HepG2 (cell line): ENCODE measurements around the gene ALG9. TPM values are rescaled to one million over a fixed set of nuclear protein-coding genes. Genes with fewer than 3 reads are reported as not detected.

Source experiments
- BRCA1 ChIP-seq: sonication (generic); formaldehyde crosslinking; IDR thresholded peaks from 2 replicates; pipeline ENCODE4 v1.4.0; 2020; ENCODE audit warnings: missing genetic modification reagents
- ELF3 ChIP-seq: IDR thresholded peaks from 2 replicates; pipeline ENCODE4 v1.6.1; 2016; ENCODE audit warnings: missing genetic modification reagents, missing compliant biosample characterization
- ESRRA ChIP-seq: sonication (generic); formaldehyde crosslinking; IDR thresholded peaks from 2 replicates; pipeline ENCODE4 v1.5.1; 2020; ENCODE audit warnings: mild to moderate bottlenecking, low read depth, missing genetic modification reagents
- HCFC1 ChIP-seq: fragments of 150-350 bp; IDR thresholded peaks from 2 replicates; pipeline ENCODE4 v1.6.1; 2014; ENCODE audit warnings: low read depth, low read length
- HNF4G ChIP-seq, 2 experiments: sonication (generic) in 1 of 2; formaldehyde crosslinking in 1 of 2; IDR thresholded peaks; 2 replicates each; pipeline versions ENCODE4 v1.4.0 to v1.6.1; 2011 to 2020; ENCODE audit warnings: borderline replicate concordance in 2 of 2, low read depth in 2 of 2, mild to moderate bottlenecking in 2 of 2, low read length in 1 of 2, missing genetic modification reagents in 1 of 2, moderate library complexity in 1 of 2
- KAT8 ChIP-seq: IDR thresholded peaks from 2 replicates; pipeline ENCODE4 v1.6.1; 2016; ENCODE audit warnings: missing genetic modification reagents, missing compliant biosample characterization
- NAIF1 ChIP-seq: sonication (generic); formaldehyde crosslinking; IDR thresholded peaks from 2 replicates; pipeline ENCODE4 v1.5.0; 2020; ENCODE audit warnings: mild to moderate bottlenecking, missing genetic modification reagents, borderline replicate concordance
- NR2F2 ChIP-seq: IDR thresholded peaks from 2 replicates; pipeline ENCODE4 v1.6.1; 2012; ENCODE audit warnings: low read depth, inconsistent platforms, borderline replicate concordance
- SCMH1 ChIP-seq: sonication (generic); formaldehyde crosslinking; IDR thresholded peaks from 2 replicates; pipeline ENCODE4 v1.9.0; 2021; ENCODE audit warnings: missing genetic modification reagents, mild to moderate bottlenecking, borderline replicate concordance
- SOX6 ChIP-seq, 2 experiments: fragments of 450-650 bp in 1 of 2; sonication (generic) in 1 of 2; formaldehyde crosslinking in 1 of 2; IDR thresholded peaks; 2 replicates each; pipeline versions ENCODE4 v1.4.0 to v1.6.1; 2017 to 2020; ENCODE audit warnings: antibody characterized with exemption in 1 of 2, mild to moderate bottlenecking in 1 of 2, missing genetic modification reagents in 1 of 2
- SP2 ChIP-seq: sonication (generic); formaldehyde crosslinking; IDR thresholded peaks from 2 replicates; pipeline ENCODE4 v1.5.1; 2020; ENCODE audit warnings: mild to moderate bottlenecking, missing genetic modification reagents
- ZBTB42 ChIP-seq: sonication (generic); formaldehyde crosslinking; IDR thresholded peaks from 2 replicates; pipeline ENCODE4 v1.5.0; 2020; ENCODE audit warnings: mild to moderate bottlenecking, missing genetic modification reagents
- ZC3H4 ChIP-seq: sonication (generic); formaldehyde crosslinking; IDR thresholded peaks from 2 replicates; pipeline ENCODE4 v1.4.0; 2020; ENCODE audit warnings: missing genetic modification reagents, borderline replicate concordance
- ZFP36 ChIP-seq: fragments of 150-350 bp; IDR thresholded peaks from 2 replicates; pipeline ENCODE4 v1.6.1; 2018; ENCODE audit warnings: borderline replicate concordance, low read length, low read depth; ENCODE audit not compliant: partially characterized antibody
- ZMYM4 ChIP-seq: sonication (generic); formaldehyde crosslinking; IDR thresholded peaks from 2 replicates; pipeline ENCODE4 v1.8.1; 2023; ENCODE audit warnings: mild to moderate bottlenecking, missing genetic modification reagents
- ZNF329 ChIP-seq: sonication (generic); formaldehyde crosslinking; IDR thresholded peaks from 2 replicates; pipeline ENCODE4 v1.9.0; 2021; ENCODE audit warnings: low read depth, mild to moderate bottlenecking, missing genetic modification reagents
- ZNF552 ChIP-seq: sonication (generic); formaldehyde crosslinking; IDR thresholded peaks from 2 replicates; pipeline ENCODE4 v1.9.0; 2022; ENCODE audit warnings: missing genetic modification reagents, mild to moderate bottlenecking, borderline replicate concordance
- ZNF605 ChIP-seq: sonication (generic); formaldehyde crosslinking; IDR thresholded peaks from 2 replicates; pipeline ENCODE4 v1.8.0; 2022; ENCODE audit warnings: mild to moderate bottlenecking, missing genetic modification reagents
- polyA plus RNA-seq, 8 experiments: library from polyadenylated mRNA; depleted of rRNA in 3 of 8; stranded (reverse) in 7 of 8; unstranded in 1 of 8; fragments of >200 nt; fragmentation: Illumina TruSeq in 4 of 8; extraction: Trizol in 4 of 8; gene quantifications; 2 replicates each; pipeline versions ENCODE4 v1.2.1 to v1.2.3, GENCODE V29; 2011 to 2016; ENCODE audit warnings: low read depth in 4 of 8, missing spikeins in 1 of 8, mixed read lengths in 1 of 8; ENCODE audit not compliant: insufficient read depth in 1 of 8
- total RNA-seq, 5 experiments: library from RNA; depleted of rRNA; stranded (reverse); fragments of >200 nt; fragmentation: Illumina TruSeq; extraction: Trizol; gene quantifications; 2 replicates each; pipeline ENCODE4 v1.2.3, GENCODE V29; 2016; ENCODE audit warnings: low read depth in 1 of 5
- TF ChIP-seq, protein P1 (sequence below): sonication (generic); formaldehyde crosslinking; IDR thresholded peaks from 2 replicates; pipeline ENCODE4 v1.5.0; 2020; ENCODE audit warnings: missing genetic modification reagents
- TF ChIP-seq, protein P2 (sequence below): sonication (generic); formaldehyde crosslinking; IDR thresholded peaks from 2 replicates; pipeline ENCODE4 v1.4.0; 2020; ENCODE audit warnings: missing genetic modification reagents
- TF ChIP-seq, protein P3 (sequence below): IDR thresholded peaks from 2 replicates; pipeline ENCODE4 v1.6.1; 2012; ENCODE audit warnings: inconsistent platforms
- TF ChIP-seq, protein P4 (sequence below): sonication (generic); formaldehyde crosslinking; IDR thresholded peaks from 2 replicates; pipeline ENCODE4 v1.4.0; 2020; ENCODE audit warnings: mild to moderate bottlenecking, missing genetic modification reagents
- TF ChIP-seq, protein P5 (sequence below): sonication (generic); formaldehyde crosslinking; IDR thresholded peaks from 2 replicates; pipeline ENCODE4 v1.5.0; 2020; ENCODE audit warnings: missing genetic modification reagents

The ALG9 gene
- total and polyA plus RNA-seq, 2 of the 13 experiments (the other 11 are each of a cell fraction or from before 2014, with no cell fraction given) = 39.4 to 40.6 TPM

DNA sequence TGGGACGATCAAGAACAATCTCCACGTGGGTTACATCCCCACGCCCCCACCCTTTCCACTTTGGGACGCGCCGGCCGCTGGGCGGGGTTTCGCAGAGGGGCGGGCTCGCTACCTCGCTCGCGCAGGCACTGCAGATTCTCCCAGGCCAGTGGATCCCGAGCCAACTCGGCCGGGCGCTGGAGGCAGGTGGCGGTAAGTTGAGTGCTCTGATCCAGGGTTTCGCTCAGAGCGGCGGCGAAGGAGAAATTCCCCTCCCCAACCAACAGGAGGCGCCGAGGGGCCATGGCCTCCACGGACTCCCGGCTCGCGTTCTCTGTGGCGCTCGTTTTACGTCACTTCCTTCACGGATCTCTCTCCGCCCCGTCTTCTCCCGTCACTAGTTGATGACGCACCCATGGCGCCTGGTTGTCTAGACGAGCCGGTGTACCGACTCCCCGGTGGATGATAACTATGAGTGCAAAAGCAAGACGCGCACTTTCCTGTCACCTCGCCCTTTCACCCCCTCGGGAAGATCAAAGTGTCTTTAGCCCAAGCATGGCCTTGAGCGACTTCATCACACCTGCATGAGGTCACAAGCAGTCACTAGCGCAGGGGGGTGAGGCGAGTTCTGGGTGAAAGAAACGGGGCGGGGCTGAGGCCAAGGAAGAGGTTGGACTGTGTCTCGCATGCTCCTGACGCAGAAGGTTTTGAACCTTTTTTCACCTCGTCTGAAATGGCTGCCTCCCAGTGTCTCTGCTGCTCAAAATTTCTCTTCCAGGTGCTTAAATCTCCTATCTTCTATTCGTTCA is 7.7 kb upstream of the ALG9 start, which contains the start of the genes CFAP68 and FDXACB1 (continued):
- TF ChIP-seq, protein P1, sequence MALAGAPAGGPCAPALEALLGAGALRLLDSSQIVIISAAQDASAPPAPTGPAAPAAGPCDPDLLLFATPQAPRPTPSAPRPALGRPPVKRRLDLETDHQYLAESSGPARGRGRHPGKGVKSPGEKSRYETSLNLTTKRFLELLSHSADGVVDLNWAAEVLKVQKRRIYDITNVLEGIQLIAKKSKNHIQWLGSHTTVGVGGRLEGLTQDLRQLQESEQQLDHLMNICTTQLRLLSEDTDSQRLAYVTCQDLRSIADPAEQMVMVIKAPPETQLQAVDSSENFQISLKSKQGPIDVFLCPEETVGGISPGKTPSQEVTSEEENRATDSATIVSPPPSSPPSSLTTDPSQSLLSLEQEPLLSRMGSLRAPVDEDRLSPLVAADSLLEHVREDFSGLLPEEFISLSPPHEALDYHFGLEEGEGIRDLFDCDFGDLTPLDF (CRISPR knock-in tag) = peak; percentile 74
- TF ChIP-seq ESRRA (peak; percentile 51; the same call in 1 of the 2 replicates), ZBTB42 (no peak), KAT8 (CRISPR knock-in tag) (peak; percentile 99), BRCA1 (CRISPR knock-in tag) (no peak), SP2 (peak; percentile 57), ZNF552 (no peak), ZNF605 (CRISPR knock-in tag) (peak; percentile 97), ELF3 (CRISPR knock-in tag) (peak; percentile 53; the same call in 1 of the 2 replicates), HCFC1 (peak; percentile 70), SOX6 (IDR thresholded peaks at IDR 0.05) (no peak), SOX6 (CRISPR knock-in tag; IDR thresholded peaks at IDR 0.05) (peak; percentile 83), ZC3H4 (CRISPR knock-in tag) (no peak), SCMH1 (CRISPR knock-in tag) (no peak), NR2F2 (peak; percentile 54; the same call in 1 of the 2 replicates), ZMYM4 (peak; percentile 100), ZNF329 (CRISPR knock-in tag) (peak; percentile 84), HNF4G (IDR thresholded peaks at IDR 0.05; ENCODE audit: borderline replicate concordance, low read depth, low read length) (no peak), HNF4G (CRISPR knock-in tag; IDR thresholded peaks at IDR 0.05; ENCODE audit: borderline replicate concordance, low read depth) (peak; percentile 30; the same call in 1 of the 2 replicates), NAIF1 (no peak), ZFP36 (no peak)
- TF ChIP-seq, protein P2, sequence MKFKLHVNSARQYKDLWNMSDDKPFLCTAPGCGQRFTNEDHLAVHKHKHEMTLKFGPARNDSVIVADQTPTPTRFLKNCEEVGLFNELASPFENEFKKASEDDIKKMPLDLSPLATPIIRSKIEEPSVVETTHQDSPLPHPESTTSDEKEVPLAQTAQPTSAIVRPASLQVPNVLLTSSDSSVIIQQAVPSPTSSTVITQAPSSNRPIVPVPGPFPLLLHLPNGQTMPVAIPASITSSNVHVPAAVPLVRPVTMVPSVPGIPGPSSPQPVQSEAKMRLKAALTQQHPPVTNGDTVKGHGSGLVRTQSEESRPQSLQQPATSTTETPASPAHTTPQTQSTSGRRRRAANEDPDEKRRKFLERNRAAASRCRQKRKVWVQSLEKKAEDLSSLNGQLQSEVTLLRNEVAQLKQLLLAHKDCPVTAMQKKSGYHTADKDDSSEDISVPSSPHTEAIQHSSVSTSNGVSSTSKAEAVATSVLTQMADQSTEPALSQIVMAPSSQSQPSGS (CRISPR knock-in tag) = peak; percentile 53
- TF ChIP-seq, protein P3, sequence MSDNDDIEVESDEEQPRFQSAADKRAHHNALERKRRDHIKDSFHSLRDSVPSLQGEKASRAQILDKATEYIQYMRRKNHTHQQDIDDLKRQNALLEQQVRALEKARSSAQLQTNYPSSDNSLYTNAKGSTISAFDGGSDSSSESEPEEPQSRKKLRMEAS = peak; percentile 76
- TF ChIP-seq, protein P4, sequence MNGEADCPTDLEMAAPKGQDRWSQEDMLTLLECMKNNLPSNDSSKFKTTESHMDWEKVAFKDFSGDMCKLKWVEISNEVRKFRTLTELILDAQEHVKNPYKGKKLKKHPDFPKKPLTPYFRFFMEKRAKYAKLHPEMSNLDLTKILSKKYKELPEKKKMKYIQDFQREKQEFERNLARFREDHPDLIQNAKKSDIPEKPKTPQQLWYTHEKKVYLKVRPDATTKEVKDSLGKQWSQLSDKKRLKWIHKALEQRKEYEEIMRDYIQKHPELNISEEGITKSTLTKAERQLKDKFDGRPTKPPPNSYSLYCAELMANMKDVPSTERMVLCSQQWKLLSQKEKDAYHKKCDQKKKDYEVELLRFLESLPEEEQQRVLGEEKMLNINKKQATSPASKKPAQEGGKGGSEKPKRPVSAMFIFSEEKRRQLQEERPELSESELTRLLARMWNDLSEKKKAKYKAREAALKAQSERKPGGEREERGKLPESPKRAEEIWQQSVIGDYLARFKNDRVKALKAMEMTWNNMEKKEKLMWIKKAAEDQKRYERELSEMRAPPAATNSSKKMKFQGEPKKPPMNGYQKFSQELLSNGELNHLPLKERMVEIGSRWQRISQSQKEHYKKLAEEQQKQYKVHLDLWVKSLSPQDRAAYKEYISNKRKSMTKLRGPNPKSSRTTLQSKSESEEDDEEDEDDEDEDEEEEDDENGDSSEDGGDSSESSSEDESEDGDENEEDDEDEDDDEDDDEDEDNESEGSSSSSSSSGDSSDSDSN (CRISPR knock-in tag) = peak; percentile 88
- TF ChIP-seq, protein P5, sequence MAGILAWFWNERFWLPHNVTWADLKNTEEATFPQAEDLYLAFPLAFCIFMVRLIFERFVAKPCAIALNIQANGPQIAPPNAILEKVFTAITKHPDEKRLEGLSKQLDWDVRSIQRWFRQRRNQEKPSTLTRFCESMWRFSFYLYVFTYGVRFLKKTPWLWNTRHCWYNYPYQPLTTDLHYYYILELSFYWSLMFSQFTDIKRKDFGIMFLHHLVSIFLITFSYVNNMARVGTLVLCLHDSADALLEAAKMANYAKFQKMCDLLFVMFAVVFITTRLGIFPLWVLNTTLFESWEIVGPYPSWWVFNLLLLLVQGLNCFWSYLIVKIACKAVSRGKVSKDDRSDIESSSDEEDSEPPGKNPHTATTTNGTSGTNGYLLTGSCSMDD = no peak
